GM12875 (cell line): Measurements from ENCODE around the gene ALAD.
"Not testable (repeated sequence)": the region's sequence is repeated elsewhere in the genome, so short reads cannot be mapped to it uniquely, and the experiment has no call there.

Experiments
- H3K4me3 ChIP-seq: one replicate; pipeline ENCODE4 v1.5.1; 2011; ENCODE audit warnings: low read depth, low read length, control low read depth
- TF ChIP-seq, protein P1 (sequence below): IDR thresholded peaks from 2 replicates; pipeline ENCODE4 v1.5.1; 2011; ENCODE audit warnings: low read depth, mild to moderate bottlenecking, control low read depth, inconsistent platforms, low read length, moderate library complexity, borderline replicate concordance; ENCODE audit not compliant: insufficient read depth

The ALAD gene

DNA sequence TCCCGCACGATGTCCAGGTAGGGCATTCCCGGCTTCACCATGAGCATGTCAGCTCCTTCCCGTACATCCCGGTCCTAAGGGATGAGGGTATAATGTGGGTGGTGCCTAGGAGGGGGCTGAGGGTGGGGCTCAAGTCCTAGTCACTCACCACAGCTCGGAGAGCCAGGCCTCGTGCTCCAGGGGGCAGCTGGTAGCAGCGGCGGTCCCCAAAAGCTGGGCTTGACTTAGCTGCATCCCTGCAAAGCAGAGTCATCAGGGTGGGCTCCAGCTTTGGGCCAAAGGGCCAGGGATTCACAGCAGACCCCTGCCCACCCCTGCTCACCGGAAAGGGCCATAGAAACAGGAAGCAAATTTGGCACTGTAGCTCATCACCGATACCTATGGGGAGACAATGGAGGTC is 11.6 kb downstream of the ALAD start:
- TF ChIP-seq, protein P1, sequence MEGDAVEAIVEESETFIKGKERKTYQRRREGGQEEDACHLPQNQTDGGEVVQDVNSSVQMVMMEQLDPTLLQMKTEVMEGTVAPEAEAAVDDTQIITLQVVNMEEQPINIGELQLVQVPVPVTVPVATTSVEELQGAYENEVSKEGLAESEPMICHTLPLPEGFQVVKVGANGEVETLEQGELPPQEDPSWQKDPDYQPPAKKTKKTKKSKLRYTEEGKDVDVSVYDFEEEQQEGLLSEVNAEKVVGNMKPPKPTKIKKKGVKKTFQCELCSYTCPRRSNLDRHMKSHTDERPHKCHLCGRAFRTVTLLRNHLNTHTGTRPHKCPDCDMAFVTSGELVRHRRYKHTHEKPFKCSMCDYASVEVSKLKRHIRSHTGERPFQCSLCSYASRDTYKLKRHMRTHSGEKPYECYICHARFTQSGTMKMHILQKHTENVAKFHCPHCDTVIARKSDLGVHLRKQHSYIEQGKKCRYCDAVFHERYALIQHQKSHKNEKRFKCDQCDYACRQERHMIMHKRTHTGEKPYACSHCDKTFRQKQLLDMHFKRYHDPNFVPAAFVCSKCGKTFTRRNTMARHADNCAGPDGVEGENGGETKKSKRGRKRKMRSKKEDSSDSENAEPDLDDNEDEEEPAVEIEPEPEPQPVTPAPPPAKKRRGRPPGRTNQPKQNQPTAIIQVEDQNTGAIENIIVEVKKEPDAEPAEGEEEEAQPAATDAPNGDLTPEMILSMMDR, result no peak

DNA sequence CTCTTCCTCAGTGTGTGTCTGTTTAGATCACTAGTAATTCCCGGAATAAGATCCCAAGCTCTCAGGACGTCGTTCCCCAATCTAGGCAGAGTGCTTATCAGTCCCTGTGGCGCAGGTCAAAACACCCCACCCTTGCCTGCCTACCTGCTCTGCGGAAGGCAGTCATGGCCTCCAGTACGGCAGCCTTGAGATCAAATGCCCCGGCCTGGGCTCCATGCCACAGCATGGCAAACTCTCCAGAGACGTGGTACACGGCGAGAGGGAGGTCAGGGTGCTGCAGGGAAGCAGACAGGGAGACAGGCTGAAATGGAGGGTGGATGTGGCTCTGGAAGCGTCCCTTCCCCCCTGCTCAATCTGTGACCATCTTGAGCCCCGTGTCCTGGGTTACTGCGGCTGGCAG is 12.3 kb downstream of the ALAD start:
- no peak overlapping the region for H3K4me3 ChIP-seq
- TF ChIP-seq, protein P1, result no peak

More for the DNA sequence above, 11.6 kb downstream of the ALAD start:
- H3K4me3 ChIP-seq, result no peak overlapping the region

DNA sequence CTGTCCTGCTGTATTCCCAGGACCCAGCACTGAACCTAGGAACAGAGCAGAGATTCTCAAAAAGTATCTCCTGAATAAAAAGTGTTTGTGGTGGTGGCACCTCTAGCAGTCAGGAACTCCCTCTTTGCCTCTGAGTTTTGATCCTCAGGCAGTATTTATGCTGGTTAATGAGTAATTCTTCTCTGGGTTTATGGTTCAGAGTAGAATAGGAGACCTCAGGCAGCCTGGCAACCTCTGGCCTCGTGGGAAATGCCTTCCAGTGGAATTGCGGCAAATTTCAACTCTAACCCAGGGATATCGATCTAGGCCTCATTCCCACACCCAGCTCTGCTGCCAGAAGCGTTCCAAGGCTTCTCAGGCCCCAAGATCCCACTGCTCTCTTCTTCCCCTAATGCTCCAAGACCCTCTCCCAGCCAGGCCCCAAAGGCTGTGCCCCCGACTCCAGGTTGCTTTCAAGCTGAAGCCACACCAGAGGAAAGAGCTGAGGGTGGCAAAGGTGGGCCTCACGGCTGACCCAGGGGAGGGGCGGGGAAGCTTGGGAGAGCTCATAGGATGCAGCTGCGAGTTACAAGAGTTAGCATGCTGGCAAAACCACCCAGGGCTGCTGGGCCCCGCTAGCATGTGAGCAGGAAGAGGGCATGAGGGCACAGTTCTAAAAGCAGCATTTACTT is 13.4 kb downstream of the ALAD start:
- TF ChIP-seq, protein P1, result no peak
- no peak overlapping the region for H3K4me3 ChIP-seq

DNA sequence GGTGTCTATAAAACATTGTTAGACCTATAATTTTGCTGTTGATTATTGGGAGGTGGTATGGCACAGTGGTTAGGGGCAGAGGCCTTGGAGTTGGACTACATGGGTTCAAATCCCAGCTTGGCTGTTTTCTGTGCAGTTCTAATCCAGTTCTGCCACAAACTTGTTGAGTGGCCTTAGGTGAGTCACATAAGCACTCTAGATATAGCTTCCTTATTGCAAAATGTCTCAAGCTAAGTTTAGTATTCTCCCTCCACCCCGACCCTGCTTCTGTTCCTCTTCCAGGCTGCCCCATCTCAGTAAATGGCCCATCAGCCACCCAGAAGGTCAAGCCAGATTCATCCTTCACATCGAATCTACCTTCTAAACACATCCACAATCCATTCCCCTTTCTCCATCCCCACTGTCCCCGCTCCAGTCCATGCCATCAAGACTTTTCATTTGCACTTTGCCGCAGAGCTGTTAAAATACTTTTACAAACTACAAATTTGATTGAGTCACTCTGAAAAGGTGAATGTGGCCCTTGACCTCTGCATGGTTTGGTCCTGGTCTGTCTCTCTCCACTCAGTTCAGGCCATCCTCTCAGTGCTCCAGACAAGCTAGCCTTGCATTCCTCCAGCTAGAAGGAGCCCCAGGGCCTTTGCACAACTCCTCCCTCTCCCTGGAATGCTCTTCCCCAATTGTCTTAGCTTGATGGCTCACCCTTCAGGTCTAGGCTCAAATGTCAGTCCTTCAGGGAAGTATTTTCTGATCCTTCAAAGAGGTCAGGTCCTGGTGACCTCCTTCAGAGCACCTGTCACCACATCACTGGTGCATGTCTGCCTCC is 14.3 kb downstream of the ALAD start:
- H3K4me3 ChIP-seq, result no peak overlapping the region
- TF ChIP-seq, protein P1, result no peak

DNA sequence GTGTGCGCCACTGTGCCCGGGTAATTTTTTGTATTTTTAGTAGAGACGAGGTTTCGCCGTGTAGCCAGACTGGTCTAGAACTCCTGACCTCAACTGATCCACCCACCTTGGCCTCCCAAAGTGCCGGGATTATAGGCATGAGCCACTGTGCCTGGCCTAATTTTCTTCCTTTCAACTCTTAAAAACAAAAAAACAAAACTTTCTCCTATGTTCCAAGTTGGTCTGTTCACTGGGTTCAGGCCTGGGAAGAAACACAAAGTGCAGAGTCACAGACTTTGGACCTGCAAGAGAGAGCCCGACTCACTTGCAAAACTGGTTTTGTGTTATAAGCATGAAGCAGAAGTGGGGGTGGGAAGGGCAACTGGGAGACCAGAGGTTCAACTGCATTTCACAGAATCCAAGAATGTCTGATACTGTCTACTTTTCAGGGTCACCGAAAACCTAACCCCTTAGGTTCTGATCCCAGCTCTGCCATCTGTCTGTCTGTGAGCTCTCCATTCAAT is 19.1 kb downstream of the ALAD start:
- TF ChIP-seq, protein P1, result no peak
- H3K4me3 ChIP-seq, result no peak overlapping the region

DNA sequence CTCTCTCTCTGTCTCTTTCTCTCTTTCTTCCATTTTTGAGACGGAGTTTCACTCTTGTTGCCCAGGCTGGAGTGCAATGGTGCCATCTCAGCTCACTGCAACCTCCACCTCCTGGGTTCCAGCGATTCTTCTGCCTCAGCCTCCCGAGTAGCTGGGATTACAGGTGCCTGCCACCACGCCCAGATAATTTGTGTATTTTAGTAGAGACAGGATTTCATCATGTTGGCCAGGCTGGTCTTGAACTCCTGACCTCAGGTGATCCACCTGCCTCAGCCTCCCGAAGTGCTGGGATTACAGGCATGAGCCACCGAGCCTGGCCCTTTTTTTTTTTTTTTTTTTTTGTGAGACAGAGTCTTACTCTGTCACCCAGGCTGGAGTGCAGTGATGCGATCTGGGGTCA is 19.6 kb downstream of the ALAD start:
- not testable (repeated sequence) for H3K4me3 ChIP-seq

DNA sequence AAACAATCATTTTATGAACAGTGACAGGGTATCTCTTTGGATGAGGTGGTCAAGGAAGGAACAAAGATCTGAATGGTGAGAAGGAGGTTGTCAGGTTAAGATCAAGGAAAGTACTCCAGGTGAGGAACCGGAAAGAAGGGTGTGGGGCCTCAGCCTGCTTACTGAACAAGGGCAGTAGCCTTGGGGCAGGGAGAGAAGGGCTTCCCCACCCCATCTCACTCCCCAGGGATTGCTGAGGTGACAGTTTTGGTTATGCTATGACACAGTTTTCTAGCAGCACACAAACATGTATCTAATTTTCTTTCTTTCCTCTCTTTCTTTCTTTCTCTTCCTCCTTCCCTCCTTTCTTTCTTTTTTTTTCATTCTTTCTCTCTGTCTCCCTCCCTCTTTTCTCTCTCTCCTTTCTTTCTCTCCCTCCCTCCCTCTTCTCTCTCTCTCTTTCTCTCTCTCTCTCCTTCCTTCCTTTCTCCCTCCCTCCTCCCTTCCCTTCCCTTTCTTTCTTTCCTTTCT is 20.2 kb downstream of the ALAD start:
- TF ChIP-seq, protein P1, result no peak

DNA sequence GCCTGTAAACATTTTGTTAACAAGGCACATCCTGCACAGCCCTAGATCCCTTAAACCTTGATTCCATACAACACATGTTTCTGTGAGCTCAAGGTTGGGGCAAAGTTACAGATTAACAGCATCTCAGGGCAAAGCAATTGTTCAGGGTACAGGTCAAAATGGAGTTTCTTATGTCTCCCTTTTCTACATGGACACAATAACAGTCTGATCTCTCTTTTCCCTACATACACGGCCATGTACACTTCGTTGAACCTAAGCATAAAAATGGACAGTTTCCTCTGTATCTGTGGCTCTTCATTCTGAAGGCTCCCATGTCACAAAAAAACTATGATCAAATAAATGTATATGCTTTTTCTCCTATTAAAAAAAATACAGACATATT is 21.3 kb downstream of the ALAD start:
- H3K4me3 ChIP-seq, result not testable (repeated sequence)

More for the DNA sequence above, 20.2 kb downstream of the ALAD start:
- no peak overlapping the region for H3K4me3 ChIP-seq

DNA sequence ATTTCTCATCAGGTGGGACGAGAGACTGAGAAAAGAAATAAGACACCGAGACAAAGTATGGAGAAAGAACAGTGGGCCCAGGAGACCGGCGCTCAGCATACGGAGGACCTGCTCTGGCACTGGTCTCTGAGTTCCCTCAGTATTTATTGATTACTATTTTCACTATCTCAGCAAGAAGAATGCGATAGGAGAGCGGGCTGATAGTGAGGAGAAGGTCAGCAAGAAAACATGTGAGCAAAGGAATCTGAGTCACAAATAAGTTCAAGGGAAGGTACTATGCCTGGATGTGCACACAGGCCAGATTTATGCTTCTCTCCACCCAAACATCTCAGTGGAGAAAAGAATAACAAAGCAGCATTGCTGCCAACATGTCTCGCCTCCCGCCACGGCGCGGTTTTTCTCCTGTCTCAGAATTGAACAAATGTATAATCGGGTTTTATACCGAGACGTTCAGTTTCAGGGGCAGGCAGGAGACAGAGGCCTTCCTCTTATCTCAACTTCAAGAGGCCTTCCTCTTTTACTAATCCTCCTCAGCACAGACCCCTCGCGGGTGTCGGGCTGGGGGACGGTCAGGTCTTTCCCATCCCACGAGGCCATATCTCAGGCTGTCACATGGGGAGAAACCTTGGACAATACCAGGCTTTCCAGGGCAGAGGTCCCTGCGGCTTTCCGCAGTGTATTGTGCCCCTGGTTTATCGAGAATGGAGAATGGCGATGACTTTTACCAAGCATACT is 21.8 kb downstream of the ALAD start:
- H3K4me3 ChIP-seq, result not testable (repeated sequence)
